ENCODE results near the gene SMC1A. TPM values are rescaled to one million over a fixed set of nuclear protein-coding genes. Genes with fewer than 3 reads are reported as not detected.

The SMC1A gene
- total and polyA plus RNA-seq, 2 of the 8 experiments (the other 6 are each of a cell fraction or from before 2014, with no cell fraction given) = 22.2 to 98.1 TPM

DNA sequence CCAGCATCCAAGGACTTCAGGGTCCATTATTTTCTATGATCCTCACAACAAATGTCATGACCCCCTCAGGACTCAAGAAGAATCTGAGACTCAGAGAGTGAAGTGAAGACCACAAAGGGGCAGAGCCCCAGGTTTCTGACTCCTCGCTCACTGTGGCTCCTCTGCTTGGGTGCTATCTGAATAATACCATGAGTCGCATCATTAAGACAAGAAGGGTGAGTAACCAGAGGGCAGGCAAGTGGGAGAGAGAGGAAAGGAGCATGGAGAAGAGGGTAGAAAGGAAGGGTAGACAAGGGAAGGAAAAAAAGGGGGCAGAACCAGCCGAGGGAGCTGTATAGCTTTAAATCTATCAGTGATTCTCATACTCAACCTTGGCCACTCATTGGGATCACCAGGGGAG is 27.2 kb upstream of the SMC1A start:
- no peak overlapping the region for H2BK12ac ChIP-seq (ENCODE audit: low read depth, low read length)
- CTCF ChIA-PET (ENCODE audit: partially characterized antibody) = interaction anchor here (0.8 to 3.7 kb wide), 4 partner anchors 8 to 132 kb away, joined by 3 to 17 read pairs (median 6); no protein-coding TSS in a partner anchor
- H2AK5ac ChIP-seq (ENCODE audit: low read depth, low read length) = no peak overlapping the region
- no peak for TF ChIP-seq TBP (IDR thresholded peaks at IDR 0.05; ENCODE audit: low read depth, low read length)
- no peak for TF ChIP-seq GABPA (IDR thresholded peaks at IDR 0.05; ENCODE audit: borderline replicate concordance, insufficient read depth, low read length)
- no peak overlapping the region for H3K56ac ChIP-seq (replicated peaks; ENCODE audit: insufficient read length, low read depth, low read length)
- H2BK5ac ChIP-seq (ENCODE audit: low read depth, low read length) = no peak overlapping the region
- no peak overlapping the region for H4K5ac ChIP-seq (ENCODE audit: insufficient read length, low read depth, low read length)
- H2BK20ac ChIP-seq (ENCODE audit: low read length) = no peak overlapping the region
- WGBS, 2 experiments (ENCODE audit: extremely low coverage in 1 of 2, insufficient coverage in 1 of 2, insufficient read length in 1 of 2, insufficient replicate concordance in 2 of 2, low coverage in 1 of 2, low lambda C conversion rate in 2 of 2, missing lambda C conversion rate in 1 of 2) = 85% methylated on average over 3 of the region's 3 CpGs; no CpG with 5 or more reads in 1 of the 2 experiments
- H3K4me1 ChIP-seq (replicated peaks in 1 of 4; ENCODE audit: control insufficient read depth in 3 of 4, insufficient read depth in 4 of 4, low read length in 3 of 4) = no peaks in the 10 kb centered on the region
- H2AFZ ChIP-seq (ENCODE audit: low read length) = no peak overlapping the region
- no peak overlapping the region for H3K18ac ChIP-seq (ENCODE audit: extremely low read depth, low read length)
- POLR2A ChIA-PET (ENCODE audit: partially characterized antibody) = no interaction called here
- no peaks in the 10 kb centered on the region for H3K23me2 ChIP-seq (ENCODE audit: low read depth, low read length)
- no peak overlapping the region for H2BK15ac ChIP-seq (ENCODE audit: low read length)
- H3K9me3 ChIP-seq (ENCODE audit: insufficient read depth in 2 of 2, low read depth in 1 of 2, low read length in 1 of 2) = no peaks in the 10 kb centered on the region
- no peak overlapping the region for H2BK120ac ChIP-seq (replicated peaks; ENCODE audit: low read depth, low read length)
- H4K91ac ChIP-seq (replicated peaks; ENCODE audit: insufficient read length, low read length) = no peak overlapping the region
- H3K4me2 ChIP-seq (ENCODE audit: insufficient read depth in 1 of 2, low read depth in 2 of 2, low read length in 2 of 2) = no peak overlapping the region
- no peak overlapping the region for H3K23ac ChIP-seq (ENCODE audit: insufficient read length)
- no peak overlapping the region for H4K8ac ChIP-seq (ENCODE audit: extremely low read depth, insufficient read depth, low read length)
- DNase-seq (ENCODE audit: low read depth in 1 of 2, low spot score in 2 of 2) = no peak
- no peak overlapping the region for H3K4ac ChIP-seq (replicated peaks; ENCODE audit: insufficient read length, low read depth, low read length)
- H3K4me3 ChIP-seq (ENCODE audit: extremely low read depth in 1 of 4, insufficient read depth in 2 of 4, low read depth in 3 of 4, low read length in 4 of 4) = no peak overlapping the region
- no peaks in the 10 kb centered on the region for H3K36me3 ChIP-seq (ENCODE audit: control insufficient read depth in 2 of 4, insufficient read depth in 4 of 4, low read length in 3 of 4)
- H3K27ac ChIP-seq (ENCODE audit: low read depth, low read length) = no peak overlapping the region
- H3K9ac ChIP-seq (replicated peaks in 1 of 4; ENCODE audit: extremely low read depth in 1 of 4, low read depth in 3 of 4, low read length in 3 of 4) = no peak overlapping the region
- H3K79me2 ChIP-seq (ENCODE audit: control insufficient read depth in 1 of 2, insufficient read depth in 2 of 2, low read length in 2 of 2) = no peaks in the 10 kb centered on the region
- H4K20me1 ChIP-seq (replicated peaks in 1 of 2; ENCODE audit: control insufficient read depth in 1 of 2, insufficient read depth in 2 of 2, low read length in 2 of 2) = no peaks in the 10 kb centered on the region
- no peaks in the 10 kb centered on the region for H3K27me3 ChIP-seq (replicated peaks in 1 of 4; ENCODE audit: control insufficient read depth in 3 of 4, extremely low read depth in 1 of 4, insufficient read depth in 3 of 4, low read length in 3 of 4)
- H3K79me1 ChIP-seq (ENCODE audit: low read depth, low read length) = no peaks in the 10 kb centered on the region
- H3K14ac ChIP-seq (ENCODE audit: insufficient read length) = no peak overlapping the region
- no peak for FAIRE-seq
